ENCODE data around the gene ENKD1. TPM values are rescaled to one million over a fixed set of nuclear protein-coding genes. Genes with fewer than 3 reads are reported as not detected.

The ENKD1 gene
- total and polyA plus RNA-seq, 2 of the 13 experiments (the other 11 are each of a cell fraction or from before 2014, with no cell fraction given) = 10.8 to 20.8 TPM

DNA sequence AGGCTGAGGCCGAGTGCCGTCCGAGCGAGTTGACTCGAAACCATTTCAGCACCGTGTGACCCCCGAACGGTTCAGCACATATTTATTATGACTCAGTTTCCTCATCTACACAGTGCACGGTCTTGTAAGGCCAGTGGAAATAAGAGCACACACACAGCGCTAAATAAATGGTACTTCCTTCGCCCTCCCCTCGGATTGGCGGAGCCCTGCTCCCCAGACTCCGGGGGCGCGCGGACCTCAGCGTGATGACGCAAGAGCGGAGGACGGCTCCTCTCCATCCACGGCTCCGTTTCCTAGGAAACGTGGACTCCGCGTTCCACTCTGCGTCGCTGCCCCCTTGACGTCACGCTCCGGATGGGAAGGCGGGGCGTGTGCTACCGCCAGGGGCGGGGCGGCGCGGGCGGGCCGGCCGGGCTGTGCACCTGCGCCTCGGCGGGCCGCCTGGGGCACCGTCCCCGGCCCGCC is 6.0 kb downstream of the ENKD1 start, which contains the start of gene PARD6A (continued):
- TF ChIP-seq ZFP41 (CRISPR knock-in tag; IDR thresholded peaks at IDR 0.05; ENCODE audit: borderline replicate concordance) (no peak), GTF3A (CRISPR knock-in tag; conservative IDR thresholded peaks at IDR 0.05) (no peak), ZNF878 (CRISPR knock-in tag; IDR thresholded peaks at IDR 0.05) (no peak), MXD1 (CRISPR knock-in tag; IDR thresholded peaks at IDR 0.05) (peak; percentile 77; the same call in 1 of the 2 replicates), ZBTB42 (CRISPR knock-in tag; IDR thresholded peaks at IDR 0.05) (0 out of 2 replicates have a peak, but pooled peaks have one; percentile 31), GABPB1 (CRISPR knock-in tag; IDR thresholded peaks at IDR 0.05) (peak; percentile 20; the same call in 1 of the 2 replicates), BRCA1 (CRISPR knock-in tag; IDR thresholded peaks at IDR 0.05) (no peak), ZNF570 (CRISPR knock-in tag; IDR thresholded peaks at IDR 0.05; ENCODE audit: borderline replicate concordance) (no peak), RXRA (CRISPR knock-in tag; IDR thresholded peaks at IDR 0.05) (0 out of 2 replicates have a peak, but pooled peaks have one; percentile 1), RFX3 (CRISPR knock-in tag; IDR thresholded peaks at IDR 0.05) (peak; percentile 85)
- TF ChIP-seq, protein P1, sequence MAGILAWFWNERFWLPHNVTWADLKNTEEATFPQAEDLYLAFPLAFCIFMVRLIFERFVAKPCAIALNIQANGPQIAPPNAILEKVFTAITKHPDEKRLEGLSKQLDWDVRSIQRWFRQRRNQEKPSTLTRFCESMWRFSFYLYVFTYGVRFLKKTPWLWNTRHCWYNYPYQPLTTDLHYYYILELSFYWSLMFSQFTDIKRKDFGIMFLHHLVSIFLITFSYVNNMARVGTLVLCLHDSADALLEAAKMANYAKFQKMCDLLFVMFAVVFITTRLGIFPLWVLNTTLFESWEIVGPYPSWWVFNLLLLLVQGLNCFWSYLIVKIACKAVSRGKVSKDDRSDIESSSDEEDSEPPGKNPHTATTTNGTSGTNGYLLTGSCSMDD (CRISPR knock-in tag; IDR thresholded peaks at IDR 0.05) = no peak
- TF ChIP-seq, protein P2, sequence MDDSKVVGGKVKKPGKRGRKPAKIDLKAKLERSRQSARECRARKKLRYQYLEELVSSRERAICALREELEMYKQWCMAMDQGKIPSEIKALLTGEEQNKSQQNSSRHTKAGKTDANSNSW (CRISPR knock-in tag; IDR thresholded peaks at IDR 0.05; ENCODE audit: borderline replicate concordance) = no peak
- TF ChIP-seq, protein P3, sequence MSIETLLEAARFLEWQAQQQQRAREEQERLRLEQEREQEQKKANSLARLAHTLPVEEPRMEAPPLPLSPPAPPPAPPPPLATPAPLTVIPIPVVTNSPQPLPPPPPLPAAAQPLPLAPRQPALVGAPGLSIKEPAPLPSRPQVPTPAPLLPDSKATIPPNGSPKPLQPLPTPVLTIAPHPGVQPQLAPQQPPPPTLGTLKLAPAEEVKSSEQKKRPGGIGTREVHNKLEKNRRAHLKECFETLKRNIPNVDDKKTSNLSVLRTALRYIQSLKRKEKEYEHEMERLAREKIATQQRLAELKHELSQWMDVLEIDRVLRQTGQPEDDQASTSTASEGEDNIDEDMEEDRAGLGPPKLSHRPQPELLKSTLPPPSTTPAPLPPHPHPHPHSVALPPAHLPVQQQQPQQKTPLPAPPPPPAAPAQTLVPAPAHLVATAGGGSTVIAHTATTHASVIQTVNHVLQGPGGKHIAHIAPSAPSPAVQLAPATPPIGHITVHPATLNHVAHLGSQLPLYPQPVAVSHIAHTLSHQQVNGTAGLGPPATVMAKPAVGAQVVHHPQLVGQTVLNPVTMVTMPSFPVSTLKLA (IDR thresholded peaks at IDR 0.05) = peak; percentile 56; the same call in 1 of the 2 replicates
- TF ChIP-seq, protein P4, sequence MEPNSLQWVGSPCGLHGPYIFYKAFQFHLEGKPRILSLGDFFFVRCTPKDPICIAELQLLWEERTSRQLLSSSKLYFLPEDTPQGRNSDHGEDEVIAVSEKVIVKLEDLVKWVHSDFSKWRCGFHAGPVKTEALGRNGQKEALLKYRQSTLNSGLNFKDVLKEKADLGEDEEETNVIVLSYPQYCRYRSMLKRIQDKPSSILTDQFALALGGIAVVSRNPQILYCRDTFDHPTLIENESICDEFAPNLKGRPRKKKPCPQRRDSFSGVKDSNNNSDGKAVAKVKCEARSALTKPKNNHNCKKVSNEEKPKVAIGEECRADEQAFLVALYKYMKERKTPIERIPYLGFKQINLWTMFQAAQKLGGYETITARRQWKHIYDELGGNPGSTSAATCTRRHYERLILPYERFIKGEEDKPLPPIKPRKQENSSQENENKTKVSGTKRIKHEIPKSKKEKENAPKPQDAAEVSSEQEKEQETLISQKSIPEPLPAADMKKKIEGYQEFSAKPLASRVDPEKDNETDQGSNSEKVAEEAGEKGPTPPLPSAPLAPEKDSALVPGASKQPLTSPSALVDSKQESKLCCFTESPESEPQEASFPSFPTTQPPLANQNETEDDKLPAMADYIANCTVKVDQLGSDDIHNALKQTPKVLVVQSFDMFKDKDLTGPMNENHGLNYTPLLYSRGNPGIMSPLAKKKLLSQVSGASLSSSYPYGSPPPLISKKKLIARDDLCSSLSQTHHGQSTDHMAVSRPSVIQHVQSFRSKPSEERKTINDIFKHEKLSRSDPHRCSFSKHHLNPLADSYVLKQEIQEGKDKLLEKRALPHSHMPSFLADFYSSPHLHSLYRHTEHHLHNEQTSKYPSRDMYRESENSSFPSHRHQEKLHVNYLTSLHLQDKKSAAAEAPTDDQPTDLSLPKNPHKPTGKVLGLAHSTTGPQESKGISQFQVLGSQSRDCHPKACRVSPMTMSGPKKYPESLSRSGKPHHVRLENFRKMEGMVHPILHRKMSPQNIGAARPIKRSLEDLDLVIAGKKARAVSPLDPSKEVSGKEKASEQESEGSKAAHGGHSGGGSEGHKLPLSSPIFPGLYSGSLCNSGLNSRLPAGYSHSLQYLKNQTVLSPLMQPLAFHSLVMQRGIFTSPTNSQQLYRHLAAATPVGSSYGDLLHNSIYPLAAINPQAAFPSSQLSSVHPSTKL (CRISPR knock-in tag; IDR thresholded peaks at IDR 0.05) = peak; percentile 18; the same call in 1 of the 2 replicates
- TF ChIP-seq, protein P5, sequence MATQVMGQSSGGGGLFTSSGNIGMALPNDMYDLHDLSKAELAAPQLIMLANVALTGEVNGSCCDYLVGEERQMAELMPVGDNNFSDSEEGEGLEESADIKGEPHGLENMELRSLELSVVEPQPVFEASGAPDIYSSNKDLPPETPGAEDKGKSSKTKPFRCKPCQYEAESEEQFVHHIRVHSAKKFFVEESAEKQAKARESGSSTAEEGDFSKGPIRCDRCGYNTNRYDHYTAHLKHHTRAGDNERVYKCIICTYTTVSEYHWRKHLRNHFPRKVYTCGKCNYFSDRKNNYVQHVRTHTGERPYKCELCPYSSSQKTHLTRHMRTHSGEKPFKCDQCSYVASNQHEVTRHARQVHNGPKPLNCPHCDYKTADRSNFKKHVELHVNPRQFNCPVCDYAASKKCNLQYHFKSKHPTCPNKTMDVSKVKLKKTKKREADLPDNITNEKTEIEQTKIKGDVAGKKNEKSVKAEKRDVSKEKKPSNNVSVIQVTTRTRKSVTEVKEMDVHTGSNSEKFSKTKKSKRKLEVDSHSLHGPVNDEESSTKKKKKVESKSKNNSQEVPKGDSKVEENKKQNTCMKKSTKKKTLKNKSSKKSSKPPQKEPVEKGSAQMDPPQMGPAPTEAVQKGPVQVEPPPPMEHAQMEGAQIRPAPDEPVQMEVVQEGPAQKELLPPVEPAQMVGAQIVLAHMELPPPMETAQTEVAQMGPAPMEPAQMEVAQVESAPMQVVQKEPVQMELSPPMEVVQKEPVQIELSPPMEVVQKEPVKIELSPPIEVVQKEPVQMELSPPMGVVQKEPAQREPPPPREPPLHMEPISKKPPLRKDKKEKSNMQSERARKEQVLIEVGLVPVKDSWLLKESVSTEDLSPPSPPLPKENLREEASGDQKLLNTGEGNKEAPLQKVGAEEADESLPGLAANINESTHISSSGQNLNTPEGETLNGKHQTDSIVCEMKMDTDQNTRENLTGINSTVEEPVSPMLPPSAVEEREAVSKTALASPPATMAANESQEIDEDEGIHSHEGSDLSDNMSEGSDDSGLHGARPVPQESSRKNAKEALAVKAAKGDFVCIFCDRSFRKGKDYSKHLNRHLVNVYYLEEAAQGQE (IDR thresholded peaks at IDR 0.05; ENCODE audit: borderline replicate concordance in 1 of 2, low read depth in 1 of 2, low read length in 2 of 2) = 0 out of 4 replicates have a peak, but pooled peaks of 1 of the 2 experiments have one; percentile 9
- TF ChIP-seq, protein P6, sequence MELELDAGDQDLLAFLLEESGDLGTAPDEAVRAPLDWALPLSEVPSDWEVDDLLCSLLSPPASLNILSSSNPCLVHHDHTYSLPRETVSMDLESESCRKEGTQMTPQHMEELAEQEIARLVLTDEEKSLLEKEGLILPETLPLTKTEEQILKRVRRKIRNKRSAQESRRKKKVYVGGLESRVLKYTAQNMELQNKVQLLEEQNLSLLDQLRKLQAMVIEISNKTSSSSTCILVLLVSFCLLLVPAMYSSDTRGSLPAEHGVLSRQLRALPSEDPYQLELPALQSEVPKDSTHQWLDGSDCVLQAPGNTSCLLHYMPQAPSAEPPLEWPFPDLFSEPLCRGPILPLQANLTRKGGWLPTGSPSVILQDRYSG (CRISPR knock-in tag; IDR thresholded peaks at IDR 0.05) = no peak; the same call in 1 of the 2 replicates

Measured in HepG2 (cell line).